ENCODE measurements around the gene TTC9.
"Not testable (repeated sequence)": the region's sequence is repeated elsewhere in the genome, so short reads cannot be mapped to it uniquely, and the experiment has no call there.

Gene TTC9

DNA sequence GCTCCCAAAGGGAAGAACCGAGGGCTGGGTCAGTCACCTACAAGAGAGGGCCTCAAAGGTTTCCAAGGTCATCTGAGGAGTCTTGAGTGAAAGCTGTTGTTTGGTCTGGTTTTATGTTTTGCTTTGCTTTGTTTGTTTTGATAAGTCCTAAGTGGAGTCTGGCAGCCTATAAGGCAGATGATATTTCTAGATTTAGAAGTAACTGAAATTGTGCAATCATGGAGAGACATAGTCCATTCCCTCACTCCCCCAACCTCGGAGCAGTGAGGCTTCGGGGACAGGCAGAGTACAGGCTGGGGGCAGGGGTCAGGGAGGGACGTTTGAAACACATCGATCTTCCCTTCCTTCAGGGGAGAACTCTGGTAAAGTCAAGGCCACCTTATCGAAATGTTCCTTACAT is 42.3 kb downstream of the TTC9 start:
- DNase-seq = no peak

DNA sequence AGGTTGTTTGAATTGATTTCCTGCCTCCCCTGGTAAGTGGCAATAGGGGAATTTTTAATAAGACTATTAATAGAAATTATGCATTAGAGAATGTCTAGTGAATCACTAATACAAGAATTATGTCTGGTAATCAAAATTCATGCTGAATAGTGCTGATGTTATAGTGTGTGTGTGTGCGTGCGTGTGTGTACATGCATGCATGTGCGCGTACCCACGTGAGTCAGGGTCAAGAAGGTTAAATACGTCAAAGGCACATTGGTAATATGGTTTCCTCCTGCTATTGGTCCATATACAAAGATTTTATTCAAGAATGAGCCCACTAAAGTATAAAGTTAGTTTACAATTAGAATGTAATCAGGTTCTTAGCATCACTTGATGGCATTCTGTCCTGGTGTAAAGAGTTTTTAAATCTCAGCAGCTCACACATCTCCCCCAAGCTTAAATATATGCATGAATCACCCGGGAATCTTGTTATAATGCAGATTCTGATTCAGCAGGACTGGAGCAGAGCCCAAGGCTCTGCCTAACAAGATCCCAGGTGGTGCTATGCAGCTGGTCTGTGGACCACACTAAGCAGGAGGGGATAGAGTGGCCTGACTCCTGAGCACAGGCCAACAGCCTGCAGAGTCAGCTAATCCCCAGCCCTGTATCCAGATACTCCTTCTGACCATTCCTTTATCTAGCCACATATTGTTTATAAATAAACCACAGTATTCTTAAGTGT is 43.9 kb downstream of the TTC9 start:
- no peak for DNase-seq

GRCh38 chr14:70692210-70692609 is 50.5 kb downstream of the TTC9 start:
- DNase-seq = no peak

GRCh38 chr14:70696026-70696425 is 54.3 kb downstream of the TTC9 start:
- no peak for DNase-seq

DNA sequence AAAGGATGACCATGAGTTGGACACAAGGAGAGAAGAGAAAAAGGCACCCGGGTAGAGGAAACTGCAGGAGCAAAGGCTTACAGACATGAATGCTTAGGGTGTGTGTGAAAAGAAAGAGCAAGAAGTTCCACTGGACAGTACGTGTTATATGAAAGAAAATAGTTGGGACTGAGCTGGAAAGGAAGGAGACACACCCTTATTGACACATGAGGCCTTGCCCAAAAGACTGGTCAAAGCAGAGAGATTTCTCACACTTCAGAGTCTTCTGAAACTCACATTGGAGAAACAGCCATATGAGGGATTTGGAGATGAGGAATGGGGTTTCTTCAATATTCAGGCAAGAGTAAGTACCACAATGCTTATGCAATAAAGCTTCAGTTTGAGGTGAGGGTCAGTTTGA is 56.0 kb downstream of the TTC9 start:
- DNase-seq = no peak

GRCh38 chr14:70698288-70698687 is 56.6 kb downstream of the TTC9 start:
- DNase-seq = no peak

GRCh38 chr14:70699646-70700045 is 57.9 kb downstream of the TTC9 start:
- DNase-seq = no peak

DNA sequence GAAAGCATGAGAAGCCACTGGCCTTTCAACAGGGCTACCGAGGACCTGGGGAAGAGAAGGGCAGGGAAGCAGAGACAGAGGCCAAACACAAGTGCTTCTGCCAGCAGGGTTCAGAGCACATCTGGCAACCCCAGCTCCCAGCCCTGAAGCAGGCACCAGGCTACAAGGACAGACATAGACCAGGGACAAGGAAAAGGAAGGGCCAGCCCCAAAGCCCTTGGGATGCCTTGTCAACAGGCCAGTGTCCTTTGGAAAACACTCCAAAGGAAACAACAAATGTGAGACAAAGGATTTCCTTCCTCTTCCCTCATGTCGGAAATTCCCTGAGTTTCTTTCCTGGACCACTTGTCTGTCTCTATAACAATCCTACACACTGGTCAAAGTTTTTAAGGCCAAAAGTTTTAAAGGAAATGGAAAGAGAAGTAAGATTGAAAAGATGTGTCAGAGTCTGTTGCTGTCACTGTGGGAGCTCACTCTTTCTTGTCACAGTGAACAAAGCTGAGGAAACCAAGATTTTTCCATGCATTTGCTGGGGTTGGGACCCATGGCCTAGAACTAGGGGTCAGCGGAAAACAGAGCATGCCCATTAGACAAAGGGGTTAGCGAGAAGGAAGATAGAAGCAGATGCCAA is 59.4 kb downstream of the TTC9 start:
- no peak for DNase-seq

- DNase-seq = no peak
These were observed 59.9 kb downstream of the TTC9 start for GRCh38 chr14:70701610-70702009.

GRCh38 chr14:70702161-70702560 is 60.4 kb downstream of the TTC9 start:
- DNase-seq = no peak

DNA sequence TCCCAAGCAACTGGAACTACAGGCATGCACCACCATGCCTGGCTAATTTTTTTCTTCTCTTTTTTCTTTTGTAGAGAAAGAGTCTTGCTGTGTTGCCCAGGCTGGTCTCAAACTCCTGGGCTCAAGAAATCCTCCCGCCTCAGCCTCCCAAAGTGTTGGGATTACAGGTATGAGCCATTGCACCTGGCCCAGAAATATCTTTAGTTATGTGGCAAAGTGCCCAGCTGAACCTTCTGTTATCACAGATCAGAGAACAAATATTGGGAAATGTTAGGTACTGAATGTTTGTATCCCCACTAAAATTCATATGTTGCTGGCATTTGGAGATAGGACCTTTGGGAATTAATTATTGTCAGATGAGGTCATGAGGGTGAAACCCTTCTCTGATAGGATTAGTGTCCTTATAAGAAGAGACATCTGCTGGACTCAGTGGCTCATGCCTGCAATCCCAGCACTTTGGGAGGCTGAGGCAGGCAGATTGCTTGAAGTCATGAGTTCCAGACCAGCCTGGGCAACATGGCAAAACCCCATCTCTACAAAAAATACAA is 62.0 kb downstream of the TTC9 start:
- not testable (repeated sequence) for DNase-seq

GRCh38 chr14:70704960-70705359 is 63.2 kb downstream of the TTC9 start:
- DNase-seq = no peak

DNA sequence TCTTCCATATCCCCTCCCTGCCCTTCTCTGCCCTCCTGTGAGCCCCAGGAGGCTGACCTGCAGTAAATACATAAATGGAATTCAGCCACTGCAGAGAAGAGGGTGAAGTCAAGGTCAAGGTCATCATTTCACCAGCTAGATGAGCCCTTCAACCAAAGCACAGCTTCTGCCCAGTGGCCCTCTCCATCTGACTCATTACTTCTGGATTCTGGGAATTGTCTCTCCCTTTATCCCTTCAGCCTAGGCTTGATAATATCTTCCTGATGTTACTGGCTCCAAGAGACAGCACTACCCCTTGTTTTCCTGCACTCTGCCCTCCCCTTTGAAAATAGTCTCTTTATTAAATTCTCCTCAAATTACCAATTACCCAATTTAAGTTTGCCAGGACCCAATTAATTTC is 64.5 kb downstream of the TTC9 start:
- no peak for DNase-seq

- DNase-seq = no peak
These were observed 65.7 kb downstream of the TTC9 start for GRCh38 chr14:70707138-70708038.

DNA sequence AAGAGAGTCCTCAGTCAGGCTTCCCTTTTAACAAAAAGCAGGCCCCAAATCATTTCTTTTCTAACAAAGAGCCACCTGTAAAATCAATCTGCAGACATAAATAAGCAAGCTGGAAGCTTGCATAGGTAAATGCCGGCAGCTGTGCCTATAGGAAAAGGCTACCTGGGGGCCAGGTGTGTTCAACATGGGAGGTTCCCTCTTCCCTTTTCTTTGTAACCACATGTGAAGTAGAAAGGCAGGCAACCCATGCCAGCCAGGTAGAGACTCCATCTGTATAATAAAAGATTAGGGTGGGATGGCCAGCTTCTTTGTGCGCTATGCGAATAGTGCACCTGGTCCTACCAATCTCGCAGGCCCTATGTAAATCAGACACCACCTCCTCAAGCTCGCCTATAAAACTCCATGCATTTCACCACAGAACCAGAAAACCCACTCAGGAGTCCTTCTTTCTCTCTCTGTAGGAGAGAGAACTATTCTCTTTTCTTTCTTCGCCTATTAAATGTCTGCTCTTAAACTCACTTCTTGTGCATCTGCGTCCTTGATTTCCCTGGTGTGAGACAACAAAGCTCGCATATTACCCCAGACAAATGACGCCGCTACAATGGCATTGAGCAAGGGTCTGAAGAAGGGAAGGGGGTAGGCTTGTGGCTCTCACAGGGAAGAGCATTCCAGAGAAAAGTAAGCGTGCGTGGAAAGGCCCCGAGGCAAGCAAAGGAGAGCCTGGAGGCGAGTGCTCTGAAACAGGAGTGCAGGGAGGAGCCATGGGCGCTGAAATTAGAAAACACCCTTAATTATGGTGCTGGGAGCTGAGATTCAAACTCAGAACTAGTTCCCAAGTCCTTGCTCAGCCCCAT is 67.2 kb downstream of the TTC9 start:
- no peak for DNase-seq

GRCh38 chr14:70709726-70710382 is 68.1 kb downstream of the TTC9 start:
- DNase-seq = no peak

- no peak for DNase-seq
These were observed 69.7 kb downstream of the TTC9 start for GRCh38 chr14:70711451-70711850.

DNA sequence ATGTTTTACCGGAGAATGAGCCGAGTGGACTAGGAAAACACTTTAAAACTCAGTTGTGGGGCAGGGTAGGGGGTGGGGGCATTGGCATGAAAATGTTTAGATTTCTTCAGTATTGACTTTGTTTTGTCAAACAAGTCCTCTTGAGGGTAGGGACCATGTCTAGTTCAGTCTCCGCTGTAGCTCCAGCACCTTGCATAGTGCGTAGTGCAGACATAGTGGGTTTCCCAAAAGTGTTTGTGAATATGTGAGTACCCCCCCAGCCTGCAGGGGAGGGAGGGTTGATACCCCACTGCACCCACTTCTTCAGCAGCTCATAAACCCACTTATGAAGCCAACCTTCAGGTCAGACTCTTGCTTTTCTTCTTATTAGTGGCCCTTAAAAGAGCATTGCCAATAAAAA is 71.4 kb downstream of the TTC9 start:
- no peak for DNase-seq

GRCh38 chr14:70713511-70713916 is 71.8 kb downstream of the TTC9 start:
- no peak for DNase-seq

DNA sequence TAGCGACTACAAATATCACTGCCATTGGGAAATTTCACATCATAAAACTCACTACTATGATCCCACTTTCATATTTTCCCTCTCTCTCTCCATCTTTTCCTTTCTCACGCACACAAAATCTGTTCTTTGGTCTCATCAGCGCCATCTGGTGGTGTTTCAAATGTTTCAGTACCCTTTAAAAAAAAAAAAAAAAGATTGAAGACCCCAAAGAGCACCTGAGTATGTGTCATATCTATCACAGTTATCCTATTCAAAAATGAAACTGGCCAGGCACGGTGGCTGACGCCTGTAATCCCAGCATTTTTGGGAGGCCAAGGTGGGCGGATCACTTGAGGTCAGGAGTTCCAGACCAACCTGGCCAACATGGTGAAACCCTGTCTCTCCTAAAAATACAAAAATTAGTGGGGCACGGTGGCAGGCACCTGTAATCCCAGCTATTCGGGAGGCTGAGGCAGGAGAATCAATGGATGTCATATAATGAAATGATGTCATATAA is 72.4 kb downstream of the TTC9 start:
- DNase-seq = peak; percentile 35

DNA sequence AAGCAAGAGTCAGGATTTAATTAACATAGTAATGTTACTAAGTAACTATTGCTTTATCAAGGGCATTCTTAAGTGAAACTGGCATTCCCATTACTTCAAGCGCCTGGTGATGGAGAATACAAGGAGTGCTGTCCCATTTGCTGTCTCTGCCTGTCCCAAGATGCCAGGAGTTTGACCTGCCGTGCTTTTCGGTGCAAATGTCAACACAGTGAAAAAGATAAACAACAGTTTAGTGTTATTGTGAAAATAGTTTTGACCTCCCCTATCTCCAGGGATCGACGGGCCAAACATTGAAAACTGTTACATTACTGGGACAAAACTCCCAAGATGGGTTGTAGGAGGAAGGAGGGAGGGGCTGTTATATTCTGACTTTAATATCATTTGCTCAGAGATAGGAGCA is 74.8 kb downstream of the TTC9 start:
- DNase-seq = no peak

DNA sequence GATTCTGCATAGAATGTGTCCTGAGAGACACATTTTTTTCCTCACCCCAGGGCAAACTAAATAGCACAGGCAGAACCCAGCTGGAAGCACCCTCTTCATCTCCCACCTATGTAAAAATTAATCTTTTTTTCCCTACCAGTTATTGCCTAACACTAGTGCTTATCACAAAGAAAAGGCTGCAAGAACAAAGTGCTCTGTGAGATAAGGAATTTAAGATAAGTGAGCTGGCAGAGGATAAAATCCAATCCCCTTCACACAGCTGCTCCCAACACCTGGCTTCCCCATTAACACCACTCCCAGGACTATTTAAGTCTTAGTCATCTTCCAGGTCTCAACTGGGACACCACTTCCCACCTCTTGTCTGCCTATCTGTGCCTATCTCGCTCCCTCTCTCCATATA is 75.2 kb downstream of the TTC9 start:
- no peak for DNase-seq

Data from central memory CD4-positive, alpha-beta T cell (primary cell).